Keratinocyte (primary cell): Measurements from ENCODE around the gene PAQR5. TPM values are rescaled to one million over a fixed set of nuclear protein-coding genes. Genes with fewer than 3 reads are reported as not detected.

ENCODE experiments used
- DNase-seq: peaks from one replicate; pipeline ENCODE4 v3.0.0-alpha.2; 2011; ENCODE audit warnings: low read depth, missing footprints, low spot score
- FAIRE-seq: peaks from 2 replicates; lab custom pipeline; 2011; peaks lifted over from hg19 to GRCh38; lab: Jason Lieb, UNC
- H2AFZ ChIP-seq: 2 replicates; pipeline ENCODE4 v1.6.0; 2012; ENCODE audit warnings: low read length, control low read depth, inconsistent platforms; ENCODE audit not compliant: control insufficient read depth
- H3K27ac ChIP-seq: 2 replicates; pipeline ENCODE4 v1.5.1; 2011; ENCODE audit warnings: low read length; ENCODE audit not compliant: control insufficient read depth, insufficient read depth
- H3K27me3 ChIP-seq: 3 replicates; pipeline ENCODE4 v1.6.0; 2011; ENCODE audit warnings: low read length; ENCODE audit not compliant: control insufficient read depth, insufficient read depth; ENCODE audit errors: extremely low read depth
- H3K36me3 ChIP-seq, 2 experiments: 2 replicates in 1 of 2; 3 replicates in 1 of 2; pipeline ENCODE4 v1.5.1; 2011; ENCODE audit warnings: low read length in 2 of 2, mild to moderate bottlenecking in 1 of 2; ENCODE audit not compliant: control insufficient read depth in 2 of 2, insufficient read depth in 2 of 2; ENCODE audit errors: extremely low read depth in 1 of 2
- H3K4me1 ChIP-seq: 3 replicates; pipeline ENCODE4 v1.5.1; 2011; ENCODE audit warnings: low read length; ENCODE audit not compliant: control insufficient read depth, insufficient read depth; ENCODE audit errors: extremely low read depth
- H3K4me2 ChIP-seq: 3 replicates; pipeline ENCODE4 v1.6.0; 2011; ENCODE audit warnings: low read depth, low read length; ENCODE audit not compliant: control insufficient read depth, insufficient read depth; ENCODE audit errors: extremely low read depth
- H3K4me3 ChIP-seq, 3 experiments: fragments of 200-600 bp in 1 of 3; sonication (generic) in 1 of 3; 2 replicates in 2 of 3; 3 replicates in 1 of 3; pipeline ENCODE4 v1.5.1; 2011 to 2016; ENCODE audit warnings: low read length in 3 of 3, mild to moderate bottlenecking in 3 of 3, control low read depth in 2 of 3, inconsistent platforms in 1 of 3, low read depth in 1 of 3, mixed read lengths in 1 of 3, mixed run types in 1 of 3, moderate library complexity in 1 of 3; ENCODE audit not compliant: control insufficient read depth in 2 of 3, insufficient read depth in 2 of 3; ENCODE audit errors: extremely low read depth in 1 of 3
- H3K79me2 ChIP-seq: 2 replicates; pipeline ENCODE4 v1.6.0; 2012; ENCODE audit warnings: low read length; ENCODE audit not compliant: control insufficient read depth, insufficient read depth
- H3K9ac ChIP-seq: 3 replicates; pipeline ENCODE4 v1.6.0; 2011; ENCODE audit warnings: low read length; ENCODE audit not compliant: control insufficient read depth, insufficient read depth; ENCODE audit errors: extremely low read depth
- H3K9me1 ChIP-seq: 3 replicates; pipeline ENCODE4 v1.6.0; 2011; ENCODE audit warnings: low read length; ENCODE audit not compliant: control insufficient read depth, insufficient read depth; ENCODE audit errors: extremely low read depth
- H3K9me3 ChIP-seq: 2 replicates; pipeline ENCODE4 v1.5.1; 2012; ENCODE audit warnings: low read depth, low read length; ENCODE audit not compliant: control insufficient read depth
- H4K20me1 ChIP-seq: 3 replicates; pipeline ENCODE4 v1.6.0; 2011; ENCODE audit warnings: low read length; ENCODE audit not compliant: control insufficient read depth, insufficient read depth; ENCODE audit errors: extremely low read depth
- EZH2 ChIP-seq: IDR thresholded peaks from one replicate; pipeline ENCODE4 v1.6.1; 2012; ENCODE audit warnings: inconsistent platforms, mild to moderate bottlenecking, low read length, moderate library complexity
- dilution Hi-C: fragments of 300-500 bp; cut with MboI; formaldehyde crosslinking; loops from one replicate; pipeline ENCODE4 v1.7.0; 2020; ENCODE audit warnings: low sequenced_read_pairs; ENCODE audit not compliant: extremely low pct_ligation_motif_present
- polyA plus RNA-seq, 5 experiments: library from polyadenylated mRNA; depleted of rRNA in 3 of 5; stranded (reverse) in 3 of 5; stranded (forward) in 1 of 5; unstranded in 1 of 5; fragments of >200 nt; gene quantifications; 1 replicate in 1 of 5; 2 replicates in 3 of 5; 3 replicates in 1 of 5; pipeline versions ENCODE4 v1.2.1 to v1.2.3, GENCODE V29; 2011 to 2012; ENCODE audit warnings: missing spikeins in 2 of 5, low read depth in 1 of 5, low replicate concordance in 1 of 5
- TF ChIP-seq, protein P1 (sequence below), 3 experiments: IDR thresholded peaks in 1 of 3; conservative IDR thresholded peaks in 1 of 3; optimal IDR thresholded peaks in 1 of 3; 2 replicates in 2 of 3; 3 replicates in 1 of 3; pipeline versions ENCODE3 to v1.5.1; 2011; ENCODE audit warnings: low read length in 3 of 3, mild to moderate bottlenecking in 3 of 3, moderate library complexity in 2 of 3, control low read depth in 1 of 3, inconsistent platforms in 1 of 3; ENCODE audit not compliant: insufficient read depth in 2 of 3; ENCODE audit errors: extremely low read depth in 1 of 3

The PAQR5 gene
- polyA plus RNA-seq, 1 donor (not counting 4 experiments of a cell fraction or from before 2014, with no cell fraction given): 0.30 TPM

- no peak for FAIRE-seq
These were observed 21.4 kb upstream of the PAQR5 start for GRCh38 chr15:69277316-69277715.

GRCh38 chr15:69279636-69280035 lies 19.1 kb upstream of the PAQR5 start:
- H2AFZ ChIP-seq: no peak overlapping the region
- no peaks in the 10 kb centered on the region for H3K79me2 ChIP-seq
- peaks cover 9% of the 10 kb centered on the region for H3K27me3 ChIP-seq
- H3K4me1 ChIP-seq: no peaks in the 10 kb centered on the region
- H3K27ac ChIP-seq: no peak overlapping the region
- dilution Hi-C loops: no loop called here
- no peaks in the 10 kb centered on the region for H4K20me1 ChIP-seq
- no peaks in the 10 kb centered on the region for H3K36me3 ChIP-seq
- H3K9me3 ChIP-seq: no peaks in the 10 kb centered on the region
- no peak overlapping the region for H3K9ac ChIP-seq
- TF ChIP-seq EZH2: no peak
- TF ChIP-seq, protein P1, sequence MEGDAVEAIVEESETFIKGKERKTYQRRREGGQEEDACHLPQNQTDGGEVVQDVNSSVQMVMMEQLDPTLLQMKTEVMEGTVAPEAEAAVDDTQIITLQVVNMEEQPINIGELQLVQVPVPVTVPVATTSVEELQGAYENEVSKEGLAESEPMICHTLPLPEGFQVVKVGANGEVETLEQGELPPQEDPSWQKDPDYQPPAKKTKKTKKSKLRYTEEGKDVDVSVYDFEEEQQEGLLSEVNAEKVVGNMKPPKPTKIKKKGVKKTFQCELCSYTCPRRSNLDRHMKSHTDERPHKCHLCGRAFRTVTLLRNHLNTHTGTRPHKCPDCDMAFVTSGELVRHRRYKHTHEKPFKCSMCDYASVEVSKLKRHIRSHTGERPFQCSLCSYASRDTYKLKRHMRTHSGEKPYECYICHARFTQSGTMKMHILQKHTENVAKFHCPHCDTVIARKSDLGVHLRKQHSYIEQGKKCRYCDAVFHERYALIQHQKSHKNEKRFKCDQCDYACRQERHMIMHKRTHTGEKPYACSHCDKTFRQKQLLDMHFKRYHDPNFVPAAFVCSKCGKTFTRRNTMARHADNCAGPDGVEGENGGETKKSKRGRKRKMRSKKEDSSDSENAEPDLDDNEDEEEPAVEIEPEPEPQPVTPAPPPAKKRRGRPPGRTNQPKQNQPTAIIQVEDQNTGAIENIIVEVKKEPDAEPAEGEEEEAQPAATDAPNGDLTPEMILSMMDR (optimal IDR thresholded peaks at IDR 0.05 in 1 of 3, IDR thresholded peaks at IDR 0.05 in 1 of 3, conservative IDR thresholded peaks at IDR 0.05 in 1 of 3; ENCODE audit: extremely low read depth in 1 of 3, insufficient read depth in 2 of 3, low read length in 3 of 3): no peak
- FAIRE-seq (no peak), DNase-seq (no peak)
- no peak overlapping the region for H3K4me2 ChIP-seq
- H3K9me1 ChIP-seq: no peaks in the 10 kb centered on the region
- H3K4me3 ChIP-seq: no peak overlapping the region

More at GRCh38 chr15:69277316-69277715, 21.4 kb upstream of the PAQR5 start:
- Histone ChIP-seq H3K9me3 (no peaks in the 10 kb centered on the region), H3K27me3 (peaks cover 9% of the 10 kb centered on the region), H3K36me3 (no peaks in the 10 kb centered on the region), H3K27ac (no peak overlapping the region), H3K9ac (no peak overlapping the region), H2AFZ (no peak overlapping the region), H4K20me1 (no peaks in the 10 kb centered on the region), H3K4me2 (no peak overlapping the region), H3K4me3 (no peak overlapping the region), H3K4me1 (no peaks in the 10 kb centered on the region), H3K9me1 (no peaks in the 10 kb centered on the region), H3K79me2 (no peaks in the 10 kb centered on the region)
- DNase-seq: no peak
- TF ChIP-seq EZH2: no peak
- TF ChIP-seq, protein P1 (optimal IDR thresholded peaks at IDR 0.05 in 1 of 3, IDR thresholded peaks at IDR 0.05 in 1 of 3, conservative IDR thresholded peaks at IDR 0.05 in 1 of 3; ENCODE audit: extremely low read depth in 1 of 3, insufficient read depth in 2 of 3, low read length in 3 of 3): no peak
- dilution Hi-C loops: no loop called here
